HEK293 (cell line): ENCODE results near the gene CR2.

Experiments used
- CTCF ChIA-PET: fragments of 350-600 bp; formaldehyde crosslinking; extraction: SDS; loops from one replicate; lab custom pipeline; 2021; ENCODE audit warnings: antibody characterized with exemption; lab: Yijun Ruan, JAX
- POLR2A ChIA-PET: fragments of 300-600 bp; formaldehyde crosslinking; extraction: SDS; loops from one replicate; lab custom pipeline; 2020; ENCODE audit warnings: antibody characterized with exemption, inconsistent platforms; lab: Yijun Ruan, JAX
- H3K27ac ChIP-seq: fragments of 200-500 bp; sonication (Bioruptor generic); 2 replicates; pipeline ENCODE4 v1.5.1; 2014; ENCODE audit warnings: low read depth, low read length, control low read depth, inconsistent platforms; ENCODE audit errors: extremely low read depth
- H3K36me3 ChIP-seq, 2 experiments: fragments of 200-500 bp in 1 of 2; sonication (Bioruptor generic) in 1 of 2; 1 replicate in 1 of 2; 2 replicates in 1 of 2; pipeline ENCODE4 v1.5.1; 2014 to 2017; ENCODE audit warnings: inconsistent platforms in 2 of 2, low read length in 2 of 2; ENCODE audit not compliant: control insufficient read depth in 2 of 2, insufficient read depth in 1 of 2
- H3K4me1 ChIP-seq: fragments of 200-500 bp; sonication (Bioruptor generic); 2 replicates; pipeline ENCODE4 v1.5.1; 2014; ENCODE audit warnings: mild to moderate bottlenecking, low read length, inconsistent platforms; ENCODE audit not compliant: control insufficient read depth, insufficient read depth
- H3K4me3 ChIP-seq: 2 replicates; pipeline ENCODE4 v1.5.1; 2011; ENCODE audit warnings: low read depth, mild to moderate bottlenecking, control low read depth, low read length, moderate library complexity
- H3K9me3 ChIP-seq: fragments of 200-500 bp; sonication (Bioruptor generic); 2 replicates; pipeline ENCODE4 v1.5.1; 2014; ENCODE audit warnings: low read depth, low read length, inconsistent platforms; ENCODE audit not compliant: control insufficient read depth, insufficient read depth
- HOXC10 ChIP-seq: sonication (generic); formaldehyde crosslinking; IDR thresholded peaks from 2 replicates; pipeline ENCODE4 v1.8.1; 2023; ENCODE audit warnings: mild to moderate bottlenecking, missing genetic modification reagents
- KLF9 ChIP-seq: fragments of 450-650 bp; formaldehyde crosslinking; IDR thresholded peaks from 2 replicates; pipeline ENCODE4 v1.5.1; 2016; ENCODE audit warnings: missing biosample characterization, missing genetic modification characterization, low read depth
- MYNN ChIP-seq: fragments of 450-650 bp; formaldehyde crosslinking; IDR thresholded peaks from 2 replicates; pipeline ENCODE4 v1.5.1; 2016; ENCODE audit warnings: missing biosample characterization, missing genetic modification characterization, borderline replicate concordance
- SP7 ChIP-seq: fragments of 450-650 bp; formaldehyde crosslinking; IDR thresholded peaks from 2 replicates; pipeline ENCODE4 v1.5.1; 2016; ENCODE audit warnings: missing biosample characterization, missing genetic modification characterization
- ZBTB1 ChIP-seq: fragments of 450-650 bp; formaldehyde crosslinking; IDR thresholded peaks from 2 replicates; pipeline ENCODE4 v1.5.1; 2016; ENCODE audit warnings: missing biosample characterization, missing genetic modification characterization
- ZFHX2 ChIP-seq: fragments of 450-650 bp; formaldehyde crosslinking; conservative IDR thresholded peaks from 2 replicates; pipeline ENCODE4 v1.5.1; 2016; ENCODE audit warnings: missing biosample characterization, missing genetic modification characterization
- ZIC2 ChIP-seq: fragments of 450-650 bp; formaldehyde crosslinking; IDR thresholded peaks from 2 replicates; pipeline ENCODE4 v1.5.1; 2016; ENCODE audit warnings: missing biosample characterization, missing genetic modification characterization
- ZNF335 ChIP-seq: fragments of 450-650 bp; formaldehyde crosslinking; conservative IDR thresholded peaks from 2 replicates; pipeline ENCODE4 v1.5.1; 2016; ENCODE audit warnings: missing biosample characterization, missing genetic modification characterization
- ZNF585B ChIP-seq: fragments of 450-650 bp; formaldehyde crosslinking; IDR thresholded peaks from 2 replicates; pipeline ENCODE4 v1.5.1; 2016; ENCODE audit warnings: missing biosample characterization, missing genetic modification characterization
- ZNF629 ChIP-seq: fragments of 450-650 bp; formaldehyde crosslinking; IDR thresholded peaks from 2 replicates; pipeline ENCODE4 v1.5.1; 2017; ENCODE audit warnings: missing biosample characterization, missing genetic modification characterization
- ZNF776 ChIP-seq: fragments of 450-650 bp; formaldehyde crosslinking; IDR thresholded peaks from 2 replicates; pipeline ENCODE4 v1.5.0; 2017; ENCODE audit warnings: missing biosample characterization, missing genetic modification characterization, borderline replicate concordance
- ZNF792 ChIP-seq: fragments of 450-650 bp; formaldehyde crosslinking; IDR thresholded peaks from 2 replicates; pipeline ENCODE4 v1.5.1; 2016; ENCODE audit warnings: missing biosample characterization, missing genetic modification characterization
- TF ChIP-seq, protein P1 (sequence below): fragments of 450-650 bp; formaldehyde crosslinking; IDR thresholded peaks from 2 replicates; pipeline ENCODE4 v1.5.1; 2017; ENCODE audit warnings: missing biosample characterization, missing genetic modification characterization
- TF ChIP-seq, protein P2 (sequence below): fragments of 450-650 bp; formaldehyde crosslinking; IDR thresholded peaks from 2 replicates; pipeline ENCODE4 v1.5.1; 2016; ENCODE audit warnings: missing biosample characterization, missing genetic modification characterization, low read depth
- TF ChIP-seq, protein P3 (sequence below): fragments of 450-650 bp; formaldehyde crosslinking; IDR thresholded peaks from 2 replicates; pipeline ENCODE4 v1.5.1; 2016; ENCODE audit warnings: missing biosample characterization, missing genetic modification characterization
- TF ChIP-seq, protein P4 (sequence below): fragments of 450-650 bp; formaldehyde crosslinking; IDR thresholded peaks from 2 replicates; pipeline ENCODE4 v1.5.1; 2016; ENCODE audit warnings: missing biosample characterization, missing genetic modification characterization
- TF ChIP-seq, protein P5 (sequence below): fragments of 450-650 bp; formaldehyde crosslinking; IDR thresholded peaks from 2 replicates; pipeline ENCODE4 v1.5.1; 2016; ENCODE audit warnings: missing biosample characterization, missing genetic modification characterization
- TF ChIP-seq, protein P6 (sequence below): fragments of 450-650 bp; formaldehyde crosslinking; IDR thresholded peaks from 2 replicates; pipeline ENCODE4 v1.5.1; 2017; ENCODE audit warnings: missing biosample characterization, missing genetic modification characterization
- TF ChIP-seq, protein P7 (sequence below): fragments of 450-650 bp; formaldehyde crosslinking; IDR thresholded peaks from 2 replicates; pipeline ENCODE4 v1.5.1; 2016; ENCODE audit warnings: missing biosample characterization, missing genetic modification characterization, borderline replicate concordance

Gene CR2

DNA sequence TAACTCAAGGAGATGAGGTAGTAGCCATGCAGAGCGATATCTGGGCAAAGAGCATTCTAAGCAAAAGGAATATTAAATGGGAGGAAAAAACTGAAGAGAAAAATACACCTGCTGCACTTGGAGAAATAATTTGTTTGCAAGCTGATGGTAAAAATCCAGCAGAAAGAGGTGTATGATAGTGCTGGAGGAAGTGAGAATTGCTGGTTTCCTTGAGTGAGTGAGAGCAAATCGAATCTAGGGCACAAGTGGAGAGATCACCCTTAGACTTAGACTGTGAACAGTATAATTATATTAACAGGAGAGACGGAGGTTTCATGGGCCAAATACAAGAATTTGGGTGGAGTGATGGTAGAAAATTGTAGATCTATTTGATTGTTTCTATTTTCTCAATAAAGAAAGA is 39.1 kb downstream of the CR2 start (continued):
- TF ChIP-seq, protein P1, sequence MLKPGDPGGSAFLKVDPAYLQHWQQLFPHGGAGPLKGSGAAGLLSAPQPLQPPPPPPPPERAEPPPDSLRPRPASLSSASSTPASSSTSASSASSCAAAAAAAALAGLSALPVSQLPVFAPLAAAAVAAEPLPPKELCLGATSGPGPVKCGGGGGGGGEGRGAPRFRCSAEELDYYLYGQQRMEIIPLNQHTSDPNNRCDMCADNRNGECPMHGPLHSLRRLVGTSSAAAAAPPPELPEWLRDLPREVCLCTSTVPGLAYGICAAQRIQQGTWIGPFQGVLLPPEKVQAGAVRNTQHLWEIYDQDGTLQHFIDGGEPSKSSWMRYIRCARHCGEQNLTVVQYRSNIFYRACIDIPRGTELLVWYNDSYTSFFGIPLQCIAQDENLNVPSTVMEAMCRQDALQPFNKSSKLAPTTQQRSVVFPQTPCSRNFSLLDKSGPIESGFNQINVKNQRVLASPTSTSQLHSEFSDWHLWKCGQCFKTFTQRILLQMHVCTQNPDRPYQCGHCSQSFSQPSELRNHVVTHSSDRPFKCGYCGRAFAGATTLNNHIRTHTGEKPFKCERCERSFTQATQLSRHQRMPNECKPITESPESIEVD (tag by site-specific recombination), result no peak
- no peak for TF ChIP-seq KLF9 (tag by site-specific recombination)
- no peak for TF ChIP-seq SP7
- TF ChIP-seq, protein P2, sequence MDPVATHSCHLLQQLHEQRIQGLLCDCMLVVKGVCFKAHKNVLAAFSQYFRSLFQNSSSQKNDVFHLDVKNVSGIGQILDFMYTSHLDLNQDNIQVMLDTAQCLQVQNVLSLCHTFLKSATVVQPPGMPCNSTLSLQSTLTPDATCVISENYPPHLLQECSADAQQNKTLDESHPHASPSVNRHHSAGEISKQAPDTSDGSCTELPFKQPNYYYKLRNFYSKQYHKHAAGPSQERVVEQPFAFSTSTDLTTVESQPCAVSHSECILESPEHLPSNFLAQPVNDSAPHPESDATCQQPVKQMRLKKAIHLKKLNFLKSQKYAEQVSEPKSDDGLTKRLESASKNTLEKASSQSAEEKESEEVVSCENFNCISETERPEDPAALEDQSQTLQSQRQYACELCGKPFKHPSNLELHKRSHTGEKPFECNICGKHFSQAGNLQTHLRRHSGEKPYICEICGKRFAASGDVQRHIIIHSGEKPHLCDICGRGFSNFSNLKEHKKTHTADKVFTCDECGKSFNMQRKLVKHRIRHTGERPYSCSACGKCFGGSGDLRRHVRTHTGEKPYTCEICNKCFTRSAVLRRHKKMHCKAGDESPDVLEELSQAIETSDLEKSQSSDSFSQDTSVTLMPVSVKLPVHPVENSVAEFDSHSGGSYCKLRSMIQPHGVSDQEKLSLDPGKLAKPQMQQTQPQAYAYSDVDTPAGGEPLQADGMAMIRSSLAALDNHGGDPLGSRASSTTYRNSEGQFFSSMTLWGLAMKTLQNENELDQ (tag by site-specific recombination), result no peak
- TF ChIP-seq ZNF776 (tag by site-specific recombination), result no peak
- TF ChIP-seq ZNF629, result no peak
- TF ChIP-seq, protein P3, sequence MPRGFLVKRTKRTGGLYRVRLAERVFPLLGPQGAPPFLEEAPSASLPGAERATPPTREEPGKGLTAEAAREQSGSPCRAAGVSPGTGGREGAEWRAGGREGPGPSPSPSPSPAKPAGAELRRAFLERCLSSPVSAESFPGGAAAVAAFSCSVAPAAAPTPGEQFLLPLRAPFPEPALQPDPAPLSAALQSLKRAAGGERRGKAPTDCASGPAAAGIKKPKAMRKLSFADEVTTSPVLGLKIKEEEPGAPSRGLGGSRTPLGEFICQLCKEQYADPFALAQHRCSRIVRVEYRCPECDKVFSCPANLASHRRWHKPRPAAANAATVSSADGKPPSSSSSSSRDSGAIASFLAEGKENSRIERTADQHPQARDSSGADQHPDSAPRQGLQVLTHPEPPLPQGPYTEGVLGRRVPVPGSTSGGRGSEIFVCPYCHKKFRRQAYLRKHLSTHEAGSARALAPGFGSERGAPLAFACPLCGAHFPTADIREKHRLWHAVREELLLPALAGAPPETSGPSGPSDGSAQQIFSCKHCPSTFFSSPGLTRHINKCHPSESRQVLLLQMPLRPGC, result no peak
- TF ChIP-seq ZIC2, result no peak
- TF ChIP-seq, protein P4, sequence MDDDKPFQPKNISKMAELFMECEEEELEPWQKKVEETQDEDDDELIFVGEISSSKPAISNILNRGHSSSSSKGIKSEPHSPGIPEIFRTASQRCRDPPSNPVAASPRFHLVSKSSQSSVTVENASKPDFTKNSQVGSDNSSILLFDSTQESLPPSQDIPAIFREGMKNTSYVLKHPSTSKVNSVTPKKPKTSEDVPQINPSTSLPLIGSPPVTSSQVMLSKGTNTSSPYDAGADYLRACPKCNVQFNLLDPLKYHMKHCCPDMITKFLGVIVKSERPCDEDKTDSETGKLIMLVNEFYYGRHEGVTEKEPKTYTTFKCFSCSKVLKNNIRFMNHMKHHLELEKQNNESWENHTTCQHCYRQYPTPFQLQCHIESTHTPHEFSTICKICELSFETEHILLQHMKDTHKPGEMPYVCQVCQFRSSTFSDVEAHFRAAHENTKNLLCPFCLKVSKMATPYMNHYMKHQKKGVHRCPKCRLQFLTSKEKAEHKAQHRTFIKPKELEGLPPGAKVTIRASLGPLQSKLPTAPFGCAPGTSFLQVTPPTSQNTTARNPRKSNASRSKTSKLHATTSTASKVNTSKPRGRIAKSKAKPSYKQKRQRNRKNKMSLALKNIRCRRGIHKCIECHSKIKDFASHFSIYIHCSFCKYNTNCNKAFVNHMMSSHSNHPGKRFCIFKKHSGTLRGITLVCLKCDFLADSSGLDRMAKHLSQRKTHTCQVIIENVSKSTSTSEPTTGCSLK (tag by site-specific recombination), result no peak
- no peak for TF ChIP-seq ZNF335 (tag by site-specific recombination)

DNA sequence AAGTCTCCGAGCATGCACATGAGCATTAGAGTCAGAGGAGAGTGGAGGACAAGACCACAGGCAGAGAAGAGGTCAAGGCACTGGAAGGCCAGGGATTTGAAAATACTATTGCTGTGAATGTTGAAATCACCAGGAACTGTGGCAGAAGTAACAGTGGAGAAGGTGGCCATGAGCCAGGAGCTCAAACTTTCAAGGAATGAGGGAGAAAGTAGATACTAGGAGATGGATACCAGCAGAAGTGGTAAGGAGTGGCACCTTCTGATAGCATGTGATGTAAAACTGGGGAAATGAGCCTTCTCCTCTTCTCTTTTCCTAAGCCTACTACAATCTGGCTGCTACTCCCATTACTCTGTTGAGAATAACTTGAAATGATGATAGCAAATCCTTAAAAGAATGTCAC is 40.0 kb downstream of the CR2 start:
- TF ChIP-seq MYNN (tag by site-specific recombination) (no peak), ZFHX2 (no peak), ZNF585B (tag by site-specific recombination) (no peak), HOXC10 (no peak), ZNF792 (no peak), ZBTB1 (tag by site-specific recombination) (no peak)
- TF ChIP-seq, protein P5, sequence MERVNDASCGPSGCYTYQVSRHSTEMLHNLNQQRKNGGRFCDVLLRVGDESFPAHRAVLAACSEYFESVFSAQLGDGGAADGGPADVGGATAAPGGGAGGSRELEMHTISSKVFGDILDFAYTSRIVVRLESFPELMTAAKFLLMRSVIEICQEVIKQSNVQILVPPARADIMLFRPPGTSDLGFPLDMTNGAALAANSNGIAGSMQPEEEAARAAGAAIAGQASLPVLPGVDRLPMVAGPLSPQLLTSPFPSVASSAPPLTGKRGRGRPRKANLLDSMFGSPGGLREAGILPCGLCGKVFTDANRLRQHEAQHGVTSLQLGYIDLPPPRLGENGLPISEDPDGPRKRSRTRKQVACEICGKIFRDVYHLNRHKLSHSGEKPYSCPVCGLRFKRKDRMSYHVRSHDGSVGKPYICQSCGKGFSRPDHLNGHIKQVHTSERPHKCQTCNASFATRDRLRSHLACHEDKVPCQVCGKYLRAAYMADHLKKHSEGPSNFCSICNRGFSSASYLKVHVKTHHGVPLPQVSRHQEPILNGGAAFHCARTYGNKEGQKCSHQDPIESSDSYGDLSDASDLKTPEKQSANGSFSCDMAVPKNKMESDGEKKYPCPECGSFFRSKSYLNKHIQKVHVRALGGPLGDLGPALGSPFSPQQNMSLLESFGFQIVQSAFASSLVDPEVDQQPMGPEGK (tag by site-specific recombination), result no peak
- TF ChIP-seq, protein P1 (tag by site-specific recombination), result no peak
- TF ChIP-seq, protein P6, sequence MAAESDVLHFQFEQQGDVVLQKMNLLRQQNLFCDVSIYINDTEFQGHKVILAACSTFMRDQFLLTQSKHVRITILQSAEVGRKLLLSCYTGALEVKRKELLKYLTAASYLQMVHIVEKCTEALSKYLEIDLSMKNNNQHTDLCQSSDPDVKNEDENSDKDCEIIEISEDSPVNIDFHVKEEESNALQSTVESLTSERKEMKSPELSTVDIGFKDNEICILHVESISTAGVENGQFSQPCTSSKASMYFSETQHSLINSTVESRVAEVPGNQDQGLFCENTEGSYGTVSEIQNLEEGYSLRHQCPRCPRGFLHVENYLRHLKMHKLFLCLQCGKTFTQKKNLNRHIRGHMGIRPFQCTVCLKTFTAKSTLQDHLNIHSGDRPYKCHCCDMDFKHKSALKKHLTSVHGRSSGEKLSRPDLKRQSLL (tag by site-specific recombination), result no peak
- TF ChIP-seq, protein P7, sequence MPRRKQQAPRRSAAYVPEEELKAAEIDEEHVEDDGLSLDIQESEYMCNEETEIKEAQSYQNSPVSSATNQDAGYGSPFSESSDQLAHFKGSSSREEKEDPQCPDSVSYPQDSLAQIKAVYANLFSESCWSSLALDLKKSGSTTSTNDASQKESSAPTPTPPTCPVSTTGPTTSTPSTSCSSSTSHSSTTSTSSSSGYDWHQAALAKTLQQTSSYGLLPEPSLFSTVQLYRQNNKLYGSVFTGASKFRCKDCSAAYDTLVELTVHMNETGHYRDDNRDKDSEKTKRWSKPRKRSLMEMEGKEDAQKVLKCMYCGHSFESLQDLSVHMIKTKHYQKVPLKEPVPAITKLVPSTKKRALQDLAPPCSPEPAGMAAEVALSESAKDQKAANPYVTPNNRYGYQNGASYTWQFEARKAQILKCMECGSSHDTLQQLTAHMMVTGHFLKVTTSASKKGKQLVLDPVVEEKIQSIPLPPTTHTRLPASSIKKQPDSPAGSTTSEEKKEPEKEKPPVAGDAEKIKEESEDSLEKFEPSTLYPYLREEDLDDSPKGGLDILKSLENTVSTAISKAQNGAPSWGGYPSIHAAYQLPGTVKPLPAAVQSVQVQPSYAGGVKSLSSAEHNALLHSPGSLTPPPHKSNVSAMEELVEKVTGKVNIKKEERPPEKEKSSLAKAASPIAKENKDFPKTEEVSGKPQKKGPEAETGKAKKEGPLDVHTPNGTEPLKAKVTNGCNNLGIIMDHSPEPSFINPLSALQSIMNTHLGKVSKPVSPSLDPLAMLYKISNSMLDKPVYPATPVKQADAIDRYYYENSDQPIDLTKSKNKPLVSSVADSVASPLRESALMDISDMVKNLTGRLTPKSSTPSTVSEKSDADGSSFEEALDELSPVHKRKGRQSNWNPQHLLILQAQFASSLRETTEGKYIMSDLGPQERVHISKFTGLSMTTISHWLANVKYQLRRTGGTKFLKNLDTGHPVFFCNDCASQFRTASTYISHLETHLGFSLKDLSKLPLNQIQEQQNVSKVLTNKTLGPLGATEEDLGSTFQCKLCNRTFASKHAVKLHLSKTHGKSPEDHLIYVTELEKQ (tag by site-specific recombination), result no peak
- TF ChIP-seq, all 188 proteins: peak for 0
- no peak overlapping the region for H3K27ac ChIP-seq
- no peaks in the 10 kb centered on the region for H3K9me3 ChIP-seq
- no peaks in the 10 kb centered on the region for H3K4me1 ChIP-seq
- CTCF ChIA-PET, result no interaction called here
- POLR2A ChIA-PET, result no interaction called here
- H3K4me3 ChIP-seq, result no peak overlapping the region
- H3K36me3 ChIP-seq, result no peaks in the 10 kb centered on the region
